Measurements from ENCODE around the gene ZNF749.

Gene ZNF749

DNA sequence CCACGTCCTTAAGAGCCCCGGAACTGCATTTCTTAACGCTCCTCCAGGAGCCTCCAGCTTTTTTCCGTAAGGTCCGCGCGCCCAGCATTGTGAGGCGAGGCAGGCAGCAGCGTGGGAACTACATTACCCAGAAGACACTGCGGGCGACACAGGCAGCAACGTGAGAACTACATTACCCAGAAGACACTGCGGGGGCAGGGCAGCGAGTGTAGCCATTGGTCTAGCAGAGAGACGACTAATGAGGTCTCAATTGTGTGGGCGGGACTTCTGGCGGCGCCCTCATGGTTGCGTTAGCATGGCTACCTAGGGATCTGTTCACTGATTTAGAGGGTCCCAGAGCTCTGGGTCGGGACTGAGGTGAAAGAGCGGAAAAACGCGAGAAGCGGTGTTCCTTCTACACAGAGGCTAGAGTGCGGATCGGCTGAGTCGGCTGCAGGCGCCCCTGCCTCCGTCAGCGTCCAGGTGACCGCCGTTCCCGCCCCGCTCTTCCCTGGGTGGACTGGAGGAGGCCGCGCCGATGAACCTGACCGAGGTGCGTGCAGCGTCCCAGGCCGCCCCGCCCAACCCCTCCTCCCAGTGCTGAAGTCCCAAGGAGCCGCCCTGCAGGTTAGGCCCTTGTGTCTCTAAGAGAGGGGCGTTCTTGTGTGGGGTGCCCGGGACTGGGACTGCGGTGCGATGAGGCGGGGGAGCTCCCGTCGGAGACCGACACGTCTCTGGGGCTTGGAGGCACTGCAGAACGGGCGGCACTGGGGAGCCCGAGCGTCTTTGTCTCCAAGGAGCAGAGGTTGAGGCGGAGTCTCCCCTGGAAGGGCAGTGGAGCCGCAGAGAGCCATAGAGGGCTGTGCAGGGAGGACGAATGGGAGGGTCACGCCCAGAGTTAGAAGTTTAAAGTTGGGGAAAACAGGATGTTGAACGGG is at the start of gene ZNF749:
Gene ZNF749 (plus strand): TSS at position 264 of the 917 bp plus-strand sequence. CDS start 254 bp downstream, at position 518.
- peak; percentile 89 to 90 for DNase-seq (ENCODE audit: low read depth in 2 of 2)

DNA sequence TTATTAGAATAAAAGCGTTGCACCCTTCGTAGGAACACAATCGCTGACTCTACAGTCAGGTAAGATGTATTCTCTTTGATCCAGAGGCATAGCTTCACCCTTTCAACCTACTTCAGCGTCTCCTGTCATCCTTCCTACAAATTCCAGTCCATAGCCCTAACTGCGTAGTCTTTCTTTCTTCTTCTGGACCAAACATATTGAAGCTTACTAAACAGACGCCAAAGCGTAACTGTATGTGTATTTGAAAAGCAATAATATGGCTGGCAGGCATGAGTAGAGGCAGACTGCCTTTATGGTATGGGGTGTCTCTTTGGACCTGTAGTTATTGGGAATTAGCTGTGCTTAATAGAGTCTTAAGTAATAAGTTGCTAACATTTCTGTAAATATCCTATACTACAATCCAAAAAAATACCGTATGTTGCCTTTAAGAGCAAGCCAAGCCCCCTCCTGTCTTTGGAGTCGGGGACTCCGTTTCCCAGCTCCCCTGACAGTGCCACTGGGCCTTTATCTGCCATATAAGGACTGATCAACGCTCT is 45.9 kb upstream of the ZNF749 start:
- DNase-seq (ENCODE audit: low read depth in 2 of 2) = no peak

DNA sequence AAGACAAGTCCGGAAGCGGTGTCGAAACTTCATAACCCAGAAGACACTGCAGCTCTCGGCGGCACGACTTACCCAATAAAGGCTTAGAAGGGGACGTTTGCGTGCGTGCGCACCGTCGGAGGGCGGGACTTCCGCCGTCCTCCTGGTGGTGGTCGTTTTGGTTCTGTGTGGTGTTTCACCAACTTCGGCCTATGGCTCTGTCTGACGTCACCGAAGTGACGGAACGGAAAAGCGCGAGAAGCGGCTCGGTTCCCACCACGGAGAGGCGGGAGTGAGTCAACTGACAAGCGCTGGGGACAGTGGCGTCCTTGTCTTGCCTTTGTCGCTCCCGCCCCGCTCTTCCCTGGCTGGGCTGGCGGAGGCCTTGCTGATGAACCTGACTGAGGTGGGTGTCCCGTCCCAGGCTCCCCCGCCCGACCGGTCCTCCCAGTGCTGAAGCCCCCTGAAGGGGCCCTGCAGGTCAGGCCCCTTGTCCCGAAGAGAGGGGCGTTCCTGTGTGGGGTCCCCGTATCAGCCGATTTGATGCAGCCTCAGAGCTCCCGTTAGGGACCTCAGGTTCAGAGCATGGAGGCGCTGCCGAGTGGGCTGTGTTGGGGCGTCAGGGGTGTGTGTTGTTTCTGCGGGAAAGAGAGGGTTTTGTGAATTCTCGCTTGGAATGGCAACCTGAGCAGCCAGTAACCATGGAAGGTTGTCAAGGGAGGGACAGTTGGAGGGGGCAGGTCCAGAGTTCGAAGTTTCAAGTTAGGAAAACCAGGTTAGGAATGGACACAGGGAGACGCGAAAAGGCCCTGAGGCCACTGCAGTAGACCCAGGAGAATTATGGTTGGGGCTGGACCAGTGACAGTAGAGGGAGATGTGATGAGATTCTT is 45.2 kb upstream of the ZNF749 start, which contains the start of gene ZNF548:
Gene ZNF548 (plus strand): TSS at position 125 of the 869 bp plus-strand sequence. CDS start 246 bp downstream, at position 371.
- peak; percentile 96 to 97 for DNase-seq (ENCODE audit: low read depth in 2 of 2)

DNA sequence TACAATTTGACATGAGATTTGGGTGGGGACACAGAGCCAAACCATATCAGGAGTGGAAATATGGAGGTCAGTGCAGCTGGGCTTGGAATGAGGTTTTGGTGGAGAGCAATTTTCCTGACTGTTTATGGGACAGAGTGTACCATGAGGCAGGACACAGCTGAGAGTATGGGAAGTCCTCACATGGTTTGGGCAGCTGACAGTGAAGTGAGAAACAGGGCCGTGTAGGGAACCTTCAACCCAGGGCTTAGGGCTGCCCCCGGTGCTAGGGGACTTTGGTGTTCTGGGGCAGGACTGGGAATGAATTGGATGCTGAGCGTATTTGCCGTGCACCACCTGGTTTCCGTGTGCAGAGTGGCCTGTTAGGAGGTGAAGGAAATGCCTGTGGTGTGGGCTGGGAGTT is 39.4 kb upstream of the ZNF749 start:
- DNase-seq (ENCODE audit: low read depth in 2 of 2) = no peak

DNA sequence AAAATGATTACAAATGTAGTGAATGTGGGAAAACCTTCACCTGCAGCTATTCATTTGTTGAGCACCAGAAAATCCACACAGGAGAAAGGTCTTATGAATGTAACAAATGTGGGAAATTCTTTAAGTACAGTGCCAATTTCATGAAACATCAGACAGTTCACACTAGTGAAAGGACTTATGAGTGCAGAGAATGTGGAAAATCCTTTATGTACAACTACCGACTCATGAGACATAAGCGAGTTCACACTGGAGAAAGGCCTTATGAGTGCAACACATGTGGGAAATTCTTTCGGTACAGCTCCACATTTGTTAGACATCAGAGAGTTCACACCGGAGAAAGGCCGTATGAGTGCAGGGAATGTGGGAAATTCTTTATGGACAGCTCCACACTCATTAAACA is 36.3 kb upstream of the ZNF749 start:
- no peak for DNase-seq (ENCODE audit: low read depth in 2 of 2)

DNA sequence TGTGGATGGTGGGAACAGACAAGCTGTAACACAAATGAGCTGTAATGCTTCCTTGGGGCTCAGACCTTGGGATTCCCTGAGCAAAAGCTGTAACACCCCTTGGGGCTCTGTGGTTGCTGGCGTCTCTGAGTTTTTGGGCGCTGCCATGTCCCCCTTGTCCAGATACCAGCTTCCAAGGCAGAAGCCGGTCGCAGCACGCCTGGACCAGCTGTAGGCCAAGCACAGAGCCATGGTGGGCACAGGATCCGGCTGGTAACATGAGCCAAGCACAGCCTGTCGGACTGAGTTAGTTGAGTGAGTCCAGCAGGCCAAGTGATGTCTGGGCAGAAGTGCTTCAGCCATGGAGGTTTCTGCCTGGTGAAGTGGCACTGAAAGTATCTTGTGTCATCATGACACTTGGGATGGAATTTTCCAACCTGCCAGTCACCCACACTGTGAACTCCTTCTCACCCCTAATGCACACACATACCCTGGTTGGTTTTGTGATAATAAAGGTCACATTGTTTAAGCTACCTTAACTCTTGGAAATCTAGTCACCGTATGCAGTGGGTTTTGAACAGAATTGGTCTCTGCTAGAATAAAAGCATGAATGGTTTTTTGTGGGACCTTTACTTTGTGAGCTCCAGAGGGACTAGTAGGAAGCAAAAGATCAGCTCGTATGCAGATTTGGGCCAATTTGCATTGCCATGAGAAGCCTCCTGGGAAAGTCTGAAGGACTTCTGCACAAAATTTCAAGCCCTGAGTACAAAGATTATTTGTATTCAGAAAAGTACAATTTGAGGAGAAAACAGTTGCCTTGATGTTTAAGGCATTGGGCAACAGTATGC is 31.2 kb upstream of the ZNF749 start:
- DNase-seq (ENCODE audit: low read depth in 2 of 2) = no peak

DNA sequence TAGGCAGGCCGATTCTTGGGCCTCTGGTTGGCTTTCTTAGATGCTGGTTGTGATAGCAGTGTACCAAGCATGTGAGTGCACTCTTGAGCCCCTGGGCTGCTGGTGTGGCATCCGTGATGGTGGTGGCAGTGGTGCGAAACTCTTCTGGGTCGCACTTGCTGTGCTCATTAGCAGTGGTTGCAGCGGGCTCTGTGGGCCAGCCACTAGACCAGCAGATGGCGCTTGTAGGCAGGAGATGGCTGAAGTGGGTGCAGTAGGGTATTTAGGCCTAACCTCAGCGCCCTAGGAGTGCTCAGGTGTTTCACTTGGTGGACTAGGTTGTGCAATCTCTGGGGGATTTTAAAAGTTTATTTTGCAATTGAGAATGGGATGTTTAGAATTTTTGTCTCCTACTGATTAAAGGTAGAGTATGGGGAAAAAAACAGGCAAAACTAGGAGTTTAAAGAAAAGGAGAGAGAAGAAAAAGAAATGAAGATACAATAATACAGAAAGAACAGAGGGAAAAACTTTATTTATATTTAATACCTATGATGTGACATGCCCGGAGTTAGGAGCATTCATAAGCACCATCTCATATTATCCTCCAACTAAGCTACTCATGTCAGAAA is 28.5 kb upstream of the ZNF749 start:
- peak; percentile 39 to 49 for DNase-seq (ENCODE audit: low read depth in 2 of 2)

DNA sequence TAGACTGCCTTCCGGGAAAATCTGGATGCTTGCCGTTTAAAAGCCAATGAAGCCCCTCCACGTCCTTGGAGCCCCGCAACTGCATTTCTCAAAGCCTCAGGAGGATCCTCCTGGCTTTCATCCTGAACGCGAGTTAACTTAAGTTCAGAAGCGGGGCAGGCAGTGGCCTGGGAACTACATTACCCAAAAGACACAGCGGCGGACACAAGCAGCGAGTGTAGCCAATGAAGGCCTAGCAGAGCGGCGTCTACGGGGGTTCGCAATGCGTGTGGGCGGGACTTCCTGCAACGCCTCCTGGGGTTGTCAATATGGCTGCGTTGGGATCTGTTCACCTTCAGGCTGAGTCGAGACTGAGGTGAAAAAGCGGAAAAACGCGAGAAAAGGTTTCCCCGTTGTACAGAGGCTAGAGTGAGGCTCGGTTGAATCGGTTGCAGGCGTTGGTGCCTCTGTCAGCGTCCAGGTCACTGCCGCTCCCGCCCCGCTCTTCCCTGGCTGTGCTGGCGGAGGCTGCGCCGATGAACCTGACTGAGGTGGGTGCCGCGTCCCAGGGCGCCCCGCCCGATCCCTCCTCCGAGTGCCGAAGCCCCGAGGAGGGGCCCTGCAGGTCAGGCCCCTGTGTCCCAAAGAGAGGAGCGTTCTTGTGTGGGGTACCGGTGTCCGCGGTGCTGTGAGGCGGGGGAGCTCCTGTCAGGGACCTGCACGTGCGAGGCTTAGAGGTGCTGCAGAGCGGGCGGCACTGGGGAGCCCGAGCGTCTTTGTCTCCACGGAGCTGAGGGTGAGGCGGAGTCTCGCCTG is 24.1 kb upstream of the ZNF749 start, which contains the start of gene ZNF17:
Gene ZNF17 (plus strand): TSS at position 285 of the 795 bp plus-strand sequence. CDS start 2,455 bp downstream, outside the sequence.
- DNase-seq (ENCODE audit: low read depth in 2 of 2) = peak; percentile 78 to 86

DNA sequence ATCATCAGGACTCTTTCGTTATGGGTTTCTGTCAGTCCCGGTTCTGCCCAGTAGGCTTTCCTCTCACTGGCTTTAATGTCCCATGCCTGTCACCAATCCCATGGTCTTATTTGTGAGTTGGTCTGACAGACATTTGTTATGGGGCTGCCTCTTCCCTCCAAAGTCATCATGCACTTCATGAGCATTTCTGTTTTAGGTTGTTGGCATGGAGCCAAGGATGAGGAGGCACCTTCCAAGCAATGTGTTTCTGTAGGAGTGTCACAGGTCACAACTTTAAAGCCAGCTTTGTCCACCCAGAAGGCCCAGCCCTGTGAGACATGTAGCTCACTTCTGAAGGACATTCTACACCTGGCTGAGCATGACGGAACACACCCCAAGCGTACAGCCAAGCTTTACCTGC is 15.7 kb upstream of the ZNF749 start:
- no peak for DNase-seq (ENCODE audit: low read depth in 2 of 2)

DNA sequence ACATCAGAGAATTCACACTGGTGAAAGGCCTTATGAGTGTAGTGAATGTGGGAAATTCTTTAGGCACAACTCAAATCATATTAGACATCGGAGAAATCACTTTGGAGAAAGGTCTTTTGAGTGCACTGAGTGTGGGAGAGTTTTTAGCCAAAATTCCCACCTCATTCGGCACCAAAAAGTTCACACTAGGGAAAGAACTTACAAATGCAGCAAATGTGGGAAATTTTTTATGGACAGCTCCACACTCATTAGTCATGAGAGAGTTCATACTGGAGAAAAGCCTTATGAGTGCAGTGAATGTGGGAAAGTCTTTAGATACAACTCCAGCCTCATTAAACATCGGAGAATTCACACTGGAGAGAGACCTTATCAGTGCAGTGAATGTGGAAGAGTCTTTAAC is 14.1 kb upstream of the ZNF749 start:
- DNase-seq (ENCODE audit: low read depth in 2 of 2) = no peak

DNA sequence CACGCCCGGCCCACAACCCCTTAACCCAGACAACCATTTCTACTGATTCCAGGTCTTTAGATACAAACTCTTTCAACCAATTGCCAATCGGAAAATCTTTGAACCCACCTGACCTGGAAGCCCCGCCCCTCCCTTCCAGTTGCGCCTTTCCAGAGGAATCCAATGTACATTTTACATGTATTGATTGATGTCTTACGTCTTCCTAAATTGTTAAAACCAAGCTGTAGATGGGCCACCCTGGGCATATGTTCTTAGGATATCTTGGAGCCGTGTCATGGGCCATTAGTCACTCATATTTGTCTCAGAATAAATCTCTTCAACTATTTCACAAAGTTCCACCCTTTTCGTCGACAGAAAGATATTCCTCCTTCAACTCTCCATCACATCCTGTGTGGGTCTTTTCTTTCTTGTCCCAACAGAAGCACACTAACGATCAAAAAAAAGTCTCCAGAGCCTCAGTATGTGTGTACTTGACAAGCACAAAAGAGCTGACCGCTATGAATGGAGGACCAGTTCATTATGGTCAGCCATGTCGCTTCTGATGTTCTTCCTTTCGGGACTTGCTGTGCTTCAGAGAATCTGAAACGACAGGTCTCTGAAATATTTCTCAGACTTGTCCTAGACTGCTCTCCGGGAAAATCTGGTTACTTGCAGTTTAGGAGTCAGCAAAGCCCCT is 601 bp upstream of the ZNF749 start:
- DNase-seq (ENCODE audit: low read depth in 2 of 2) = no peak

DNA sequence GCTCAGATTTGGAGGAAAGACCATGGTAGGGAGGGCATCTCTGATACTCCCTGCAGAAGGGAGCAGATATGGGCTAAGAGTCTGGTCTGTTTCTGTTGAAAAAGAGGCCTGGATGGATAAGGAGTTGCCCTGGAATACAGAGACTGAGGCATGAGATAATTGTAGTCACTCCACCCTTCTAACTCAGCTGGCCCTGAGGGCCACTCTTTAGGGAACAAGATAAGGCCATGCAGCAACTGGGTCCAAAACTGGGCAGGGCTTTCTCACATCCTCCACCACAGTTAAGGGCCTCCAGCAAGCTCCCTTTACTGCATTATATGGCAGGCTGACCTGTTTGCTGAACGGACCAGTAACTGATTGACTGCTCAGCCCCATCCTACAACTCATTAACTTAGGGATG is 1.3 kb downstream of the ZNF749 start:
- no peak for DNase-seq (ENCODE audit: low read depth in 2 of 2)

DNA sequence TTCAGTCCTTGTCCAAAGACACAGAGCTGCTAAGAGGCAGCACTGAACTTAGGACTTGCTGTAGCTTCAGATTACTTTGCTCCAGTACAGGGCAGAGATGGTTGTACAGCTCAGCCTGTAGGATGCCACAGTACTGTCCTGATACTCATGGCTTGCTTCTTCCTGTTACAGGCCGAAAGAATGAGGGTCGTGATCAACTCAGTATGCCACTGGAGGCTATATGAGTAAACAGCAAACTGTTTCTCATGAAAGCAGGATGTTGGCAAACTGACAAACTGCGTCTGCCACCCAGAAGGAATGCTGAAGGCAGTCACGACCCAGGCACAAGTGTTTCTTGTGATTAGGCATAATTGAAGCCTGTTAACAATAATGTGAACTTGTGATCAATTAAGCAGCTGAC is 2.8 kb downstream of the ZNF749 start:
- DNase-seq (ENCODE audit: low read depth in 2 of 2) = no peak

DNA sequence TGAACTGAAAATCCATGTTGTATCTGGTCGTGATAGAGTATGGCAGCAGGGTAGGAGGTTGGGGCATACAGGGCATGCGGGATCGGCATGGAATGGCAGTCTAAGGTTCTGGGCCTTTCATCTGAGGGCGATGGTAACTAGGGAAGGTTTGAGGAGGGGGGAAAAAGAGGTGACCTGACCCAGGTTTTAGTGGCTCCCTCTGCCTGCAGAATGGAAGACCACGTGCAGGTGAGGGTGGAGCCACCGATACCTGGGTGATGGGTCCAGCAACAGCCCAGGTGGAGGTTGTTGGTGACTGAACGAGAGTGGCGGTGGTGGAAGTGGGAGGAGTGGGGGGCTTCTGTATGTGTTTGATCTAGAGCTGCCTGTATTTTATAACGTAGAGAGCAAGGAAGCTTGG is 3.8 kb downstream of the ZNF749 start:
- no peak for DNase-seq (ENCODE audit: low read depth in 2 of 2)

DNA sequence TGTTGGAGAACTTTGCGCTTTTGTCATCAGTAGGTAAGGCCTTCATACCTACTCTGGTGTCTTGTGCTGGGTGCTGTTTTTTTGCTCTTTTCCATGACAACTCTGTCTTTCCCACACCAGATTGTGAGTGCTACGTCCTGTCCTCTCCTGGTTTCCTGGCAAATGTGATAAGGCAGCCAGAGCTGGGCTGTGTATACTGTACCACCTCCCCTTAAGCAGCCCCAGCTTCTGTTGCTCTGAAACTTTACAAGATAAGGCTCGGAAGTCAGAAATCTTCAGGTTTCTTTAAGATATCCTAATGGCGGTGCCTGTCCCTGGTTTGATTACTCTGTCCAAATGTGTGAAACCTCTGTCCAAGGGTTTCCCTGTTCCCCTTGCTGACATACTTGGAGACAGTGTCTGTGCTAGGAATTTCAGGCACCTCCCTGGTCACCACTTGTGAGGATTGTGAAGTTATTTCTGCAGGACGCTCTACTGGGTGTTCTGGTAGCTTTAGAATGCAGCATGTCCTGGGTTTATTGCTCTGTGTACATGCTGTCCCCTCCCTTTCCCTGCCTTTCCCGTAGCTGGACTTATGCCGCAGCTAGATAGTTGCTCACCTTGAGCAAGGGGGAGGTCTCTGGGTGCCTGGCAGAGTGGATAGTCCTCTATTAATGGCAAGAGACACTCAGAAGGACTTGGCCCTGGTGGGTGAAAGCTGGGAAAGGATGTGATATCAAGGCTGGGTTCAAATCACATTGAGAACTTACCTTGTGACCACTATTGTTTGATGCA is 7.0 kb downstream of the ZNF749 start:
- DNase-seq (ENCODE audit: low read depth in 2 of 2) = no peak

DNA sequence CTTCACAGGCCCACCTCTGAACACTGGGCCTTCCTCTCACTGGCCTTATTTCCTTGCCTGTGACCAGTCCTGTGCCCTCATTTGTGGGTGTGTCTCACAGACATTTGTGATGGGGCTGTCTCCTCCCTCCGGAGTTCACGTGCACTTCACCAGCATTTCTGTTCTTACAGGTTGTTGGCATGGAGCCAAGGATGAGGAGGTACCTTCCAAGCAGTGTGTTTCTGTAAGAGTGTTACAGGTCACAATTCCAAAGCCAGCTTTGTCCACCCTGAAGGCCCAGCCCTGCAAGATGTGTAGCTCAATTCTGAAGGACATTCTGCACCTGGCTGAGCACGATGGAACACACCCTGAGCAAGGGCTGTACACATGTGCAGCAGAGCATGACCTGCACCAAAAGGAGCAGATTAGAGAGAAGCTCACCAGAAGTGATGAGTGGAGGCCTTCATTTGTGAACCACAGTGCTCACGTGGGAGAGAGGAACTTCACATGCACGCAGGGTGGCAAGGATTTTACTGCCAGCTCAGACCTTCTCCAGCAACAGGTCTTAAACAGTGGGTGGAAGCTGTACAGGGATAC is 8.1 kb downstream of the ZNF749 start:
- DNase-seq (ENCODE audit: low read depth in 2 of 2) = no peak

DNA sequence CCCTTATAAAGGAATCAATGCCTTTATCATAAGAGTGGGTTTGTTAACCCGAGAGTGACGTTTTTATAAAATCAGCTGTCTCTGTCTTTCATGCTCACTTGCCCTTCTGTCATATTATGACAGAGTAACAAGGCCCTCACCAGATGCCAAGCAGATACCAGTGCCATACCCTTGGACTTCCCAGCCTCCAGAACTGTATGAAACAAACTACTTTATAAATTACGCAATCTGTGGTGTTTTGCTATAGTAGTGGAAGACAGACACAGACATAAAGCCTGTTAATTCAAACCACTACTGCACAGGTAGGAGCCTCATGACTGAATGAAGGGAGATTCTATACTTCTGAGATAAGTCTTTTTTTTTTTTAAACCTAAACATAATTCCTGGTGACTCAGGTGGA is 17.2 kb downstream of the ZNF749 start:
- no peak for DNase-seq (ENCODE audit: low read depth in 2 of 2)

DNA sequence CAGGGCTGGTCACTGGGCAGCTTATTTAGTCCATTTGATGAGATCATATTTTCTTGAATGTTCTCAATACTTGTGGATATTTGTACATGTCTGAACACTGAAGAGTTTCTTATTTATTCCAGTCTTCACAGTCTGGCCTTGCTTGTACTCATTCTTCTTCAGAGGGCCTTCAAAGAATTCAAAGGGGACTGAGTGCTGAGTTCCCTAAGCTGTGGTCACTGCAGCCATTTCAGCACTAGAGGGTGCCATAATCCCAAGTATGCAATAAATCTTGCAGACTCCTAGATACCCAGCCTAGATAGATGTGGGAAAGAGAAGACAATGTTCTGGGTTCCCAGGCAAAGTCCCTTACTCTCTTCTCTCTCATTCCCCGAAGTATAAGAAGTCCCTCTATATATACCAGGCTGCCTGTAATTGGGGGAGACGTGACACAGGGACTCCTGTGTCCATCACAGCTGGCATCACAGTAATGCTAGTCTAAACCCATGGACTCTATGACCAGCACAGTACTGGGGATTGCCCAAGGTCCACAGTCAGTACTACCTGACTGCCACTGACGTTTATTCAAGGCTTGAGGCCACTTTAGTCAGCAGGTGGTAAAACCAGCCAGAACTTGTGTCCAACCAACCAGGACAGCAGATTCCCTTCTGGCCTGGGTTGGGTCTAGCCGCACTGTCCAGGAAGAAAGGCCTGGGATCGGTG is 30.7 kb downstream of the ZNF749 start:
- DNase-seq (ENCODE audit: low read depth in 2 of 2) = no peak
